ENCODE results near the gene ACAT2. TPM values are rescaled to one million over a fixed set of nuclear protein-coding genes. Genes with fewer than 3 reads are reported as not detected.

ACAT2 gene
- total RNA-seq, 2 experiments from 2014 or later: 21.4 to 25.8 TPM

DNA sequence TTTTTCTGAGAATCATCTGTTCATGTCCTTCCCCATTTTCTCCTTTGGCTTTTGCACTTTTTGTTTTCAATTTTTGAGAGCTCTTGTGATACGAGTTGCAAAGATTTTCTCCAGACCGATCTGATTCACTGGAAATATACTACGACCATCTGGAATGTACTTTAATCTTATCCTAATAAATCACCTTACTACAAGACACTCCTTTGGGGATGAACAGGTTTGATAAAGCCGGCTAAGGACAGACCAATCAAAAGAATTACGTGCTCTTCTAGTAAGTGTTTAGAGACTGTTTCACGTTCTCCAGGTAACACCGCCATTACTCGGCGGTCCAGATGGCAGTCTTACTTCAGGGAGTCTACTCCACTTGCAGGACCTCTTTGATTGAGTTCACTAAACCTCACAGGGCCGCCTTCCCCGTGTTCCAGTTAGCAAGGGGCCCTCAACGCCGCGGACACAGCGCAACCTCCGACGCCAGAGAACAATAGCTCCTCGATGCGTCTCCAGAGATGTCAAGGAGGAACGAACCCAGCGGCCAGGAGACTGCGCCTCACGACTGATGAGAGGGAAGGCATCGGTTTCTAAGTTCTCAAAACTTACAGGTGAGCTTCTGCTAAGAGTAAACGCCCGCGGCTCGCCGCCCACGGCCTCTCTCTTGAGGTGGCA, 35.5 kb upstream of the ACAT2 start:
- ATAC-seq (ENCODE audit: poor library complexity): peak; percentile 6
- H3K27ac Mint-ChIP-seq: peak overlapping the region; percentile 100
- Histone ChIP-seq H3K9me3 (ENCODE audit: control insufficient read depth in 1 of 2, insufficient read depth in 1 of 2, low read length in 2 of 2) (no peaks in the 10 kb centered on the region), H3K4me1 (ENCODE audit: insufficient read depth, low read length) (peaks cover 22% of the 10 kb centered on the region), H3K27ac (ENCODE audit: low read depth in 1 of 2, low read length in 2 of 2) (peak overlapping the region; percentile 95 to 98), H3K27me3 (ENCODE audit: control insufficient read depth in 1 of 2, insufficient read depth in 2 of 2, low read length in 2 of 2) (no peaks in the 10 kb centered on the region), H3K36me3 (ENCODE audit: insufficient read depth, low read length) (peaks cover 21% of the 10 kb centered on the region), H3K4me3 (ENCODE audit: low read length) (peak overlapping the region; percentile 82)
- no peaks in the 10 kb centered on the region for H3K9me3 Mint-ChIP-seq
- peaks cover 65% of the 10 kb centered on the region for H3K36me3 Mint-ChIP-seq (ENCODE audit: low read depth)
- ChIA-PET CTCF (interaction anchor here (0.8 to 1.7 kb wide), 3 partner anchors 35 to 126 kb away, joined by 3 to 7 read pairs (median 4); partner anchors contain the start of gene TCP1), POLR2A (interaction anchor here (0.6 to 8.3 kb wide), 31 partner anchors 8 to 1072 kb away, joined by 3 to 195 read pairs (median 4); partner anchors contain the start of genes ACAT2, IGF2R, MRPL18 and SOD2)
- H3K27me3 Mint-ChIP-seq: peaks cover 9% of the 10 kb centered on the region
- H3K4me3 Mint-ChIP-seq: peak overlapping the region; percentile 99
- intact Hi-C loops (cut with DNase I, micrococcal nuclease): loop anchor here (1.0 to 10.0 kb wide), 5 partner anchors 33 to 728 kb away; partner anchors contain the start of genes ACAT2 (in 1 of the 2), IGF2R (in 1 of the 2) and SOD2 (in 1 of the 2)
- TF ChIP-seq, protein P1, sequence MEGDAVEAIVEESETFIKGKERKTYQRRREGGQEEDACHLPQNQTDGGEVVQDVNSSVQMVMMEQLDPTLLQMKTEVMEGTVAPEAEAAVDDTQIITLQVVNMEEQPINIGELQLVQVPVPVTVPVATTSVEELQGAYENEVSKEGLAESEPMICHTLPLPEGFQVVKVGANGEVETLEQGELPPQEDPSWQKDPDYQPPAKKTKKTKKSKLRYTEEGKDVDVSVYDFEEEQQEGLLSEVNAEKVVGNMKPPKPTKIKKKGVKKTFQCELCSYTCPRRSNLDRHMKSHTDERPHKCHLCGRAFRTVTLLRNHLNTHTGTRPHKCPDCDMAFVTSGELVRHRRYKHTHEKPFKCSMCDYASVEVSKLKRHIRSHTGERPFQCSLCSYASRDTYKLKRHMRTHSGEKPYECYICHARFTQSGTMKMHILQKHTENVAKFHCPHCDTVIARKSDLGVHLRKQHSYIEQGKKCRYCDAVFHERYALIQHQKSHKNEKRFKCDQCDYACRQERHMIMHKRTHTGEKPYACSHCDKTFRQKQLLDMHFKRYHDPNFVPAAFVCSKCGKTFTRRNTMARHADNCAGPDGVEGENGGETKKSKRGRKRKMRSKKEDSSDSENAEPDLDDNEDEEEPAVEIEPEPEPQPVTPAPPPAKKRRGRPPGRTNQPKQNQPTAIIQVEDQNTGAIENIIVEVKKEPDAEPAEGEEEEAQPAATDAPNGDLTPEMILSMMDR (IDR thresholded peaks at IDR 0.05): no peak
- peaks cover 73% of the 10 kb centered on the region for H3K4me1 Mint-ChIP-seq (ENCODE audit: low read depth)
- DNase-seq: no peak

DNA sequence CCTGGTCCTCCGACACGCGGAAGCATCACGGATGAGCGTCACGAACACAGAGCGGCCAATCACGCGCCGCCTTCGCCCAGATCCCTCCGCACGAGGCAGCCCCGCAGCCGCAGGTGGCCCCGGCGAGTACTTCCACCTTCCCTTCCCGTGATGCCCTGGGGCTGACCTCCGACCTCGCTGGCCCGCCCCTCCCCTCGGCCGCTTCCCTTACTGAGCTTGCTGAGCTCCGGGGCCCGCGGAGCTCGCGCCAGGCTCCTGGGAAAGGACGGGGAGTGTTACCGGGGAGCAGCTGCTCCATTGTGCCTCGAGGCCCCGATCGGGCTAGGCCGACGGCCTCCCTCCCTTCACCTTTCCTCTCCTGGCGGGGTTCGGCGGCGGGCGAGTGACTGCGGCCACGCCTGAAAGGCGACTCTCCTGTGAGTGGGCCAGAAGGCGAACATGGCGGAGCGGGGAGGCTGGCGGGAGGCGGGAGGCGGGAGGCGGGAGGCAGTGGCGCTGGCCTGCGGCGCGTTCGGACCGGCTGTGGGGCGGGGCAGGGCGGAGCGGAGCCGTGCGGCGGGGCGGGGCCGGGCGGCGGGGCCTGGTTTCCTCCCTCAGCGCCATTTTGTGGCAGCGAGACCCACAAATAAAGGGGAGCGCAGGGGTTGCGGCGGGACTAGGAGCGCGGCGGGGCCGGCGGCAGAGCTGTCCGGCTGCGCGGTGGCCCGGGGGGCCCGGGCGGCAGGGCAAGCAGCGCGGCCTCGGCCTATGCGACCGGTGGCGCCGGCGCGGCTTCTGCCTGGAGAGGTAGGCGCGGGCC, 34.7 kb upstream of the ACAT2 start, which contains the start of gene WTAP:
TSS of gene WTAP (plus strand) at position 589 of the 799 bp plus-strand sequence. CDS start 8,760 bp downstream, outside the sequence.
- ATAC-seq (ENCODE audit: poor library complexity): peak; percentile 86
- Mint-ChIP-seq H3K36me3 (ENCODE audit: low read depth) (peaks cover 67% of the 10 kb centered on the region), H3K9me3 (no peaks in the 10 kb centered on the region), H3K4me3 (peak within 1 kb of the TSS; percentile 99), H3K27me3 (peaks cover 9% of the 10 kb centered on the region), H3K4me1 (ENCODE audit: low read depth) (peaks cover 80% of the 10 kb centered on the region), H3K27ac (peak within 1 kb of the TSS; percentile 100)
- Histone ChIP-seq H3K4me1 (ENCODE audit: insufficient read depth, low read length) (peaks cover 25% of the 10 kb centered on the region), H3K27me3 (ENCODE audit: control insufficient read depth in 1 of 2, insufficient read depth in 2 of 2, low read length in 2 of 2) (no peaks in the 10 kb centered on the region), H3K4me3 (ENCODE audit: low read length) (peak within 1 kb of the TSS; percentile 82), H3K36me3 (ENCODE audit: insufficient read depth, low read length) (peaks cover 27% of the 10 kb centered on the region), H3K27ac (ENCODE audit: low read depth in 1 of 2, low read length in 2 of 2) (peak within 1 kb of the TSS; percentile 95 to 98), H3K9me3 (ENCODE audit: control insufficient read depth in 1 of 2, insufficient read depth in 1 of 2, low read length in 2 of 2) (no peaks in the 10 kb centered on the region)
- intact Hi-C loops (cut with DNase I, micrococcal nuclease): loop anchor here (1.0 to 10.0 kb wide), 7 partner anchors 34 to 728 kb away; partner anchors contain the start of genes TCP1 (in 2 of the 2), ACAT2 (in 1 of the 2), IGF2R (in 1 of the 2) and SOD2 (in 1 of the 2)
- peak; percentile 94 to 99 (median 96) for DNase-seq
- ChIA-PET CTCF (interaction anchor here (0.8 to 1.5 kb wide), 2 partner anchors 62 to 125 kb away, joined by 3 to 4 read pairs; partner anchors contain the start of gene TCP1), POLR2A (interaction anchor here (0.6 to 8.3 kb wide), 31 partner anchors 11 to 1073 kb away, joined by 3 to 195 read pairs (median 4); partner anchors contain the start of genes ACAT2, IGF2R, MRPL18 and SOD2)
- TF ChIP-seq, protein P1 (IDR thresholded peaks at IDR 0.05): no peak

Data from CD4-positive, alpha-beta T cell (primary cell).